Kidney (tissue), 14 donors: Measurements from ENCODE around the gene PAX3. TPM values are rescaled to one million over a fixed set of nuclear protein-coding genes. Genes with fewer than 3 reads are reported as not detected.

Experiments used
- DNase-seq, 5 donors: peaks; one replicate each; pipeline ENCODE4 v3.0.0-alpha.2; 2013 to 2020
- FAIRE-seq: peaks from 2 replicates; lab custom pipeline; 2012; peaks lifted over from hg19 to GRCh38; lab: Jason Lieb, UNC
- H3K27ac ChIP-seq, 2 donors: one replicate each; pipeline ENCODE4 v1.7.0; 2013; ENCODE audit warnings: low read depth in 2 of 2, low read length in 2 of 2, inconsistent platforms in 1 of 2
- H3K27me3 ChIP-seq: one replicate; pipeline ENCODE4 v1.7.1; 2013; ENCODE audit warnings: low read length, inconsistent platforms; ENCODE audit not compliant: control insufficient read depth, insufficient read depth
- H3K36me3 ChIP-seq, 3 donors: one replicate each; pipeline versions ENCODE4 v1.7.0 to v1.7.1; 2013; ENCODE audit warnings: low read length in 3 of 3, control low read depth in 1 of 3, inconsistent platforms in 1 of 3; ENCODE audit not compliant: insufficient read depth in 3 of 3, control insufficient read depth in 2 of 3
- H3K4me1 ChIP-seq, 3 donors: one replicate each; pipeline versions ENCODE4 v1.7.0 to v1.7.1; 2013; ENCODE audit warnings: low read length in 3 of 3, inconsistent platforms in 1 of 3, low read depth in 1 of 3; ENCODE audit not compliant: control insufficient read depth in 2 of 3, insufficient read depth in 2 of 3
- H3K4me3 ChIP-seq, 3 donors: one replicate each; pipeline versions ENCODE4 v1.7.0 to v1.8.1; 2013; ENCODE audit warnings: low read length in 3 of 3, control low read depth in 1 of 3, inconsistent platforms in 1 of 3
- H3K9ac ChIP-seq, 3 donors: one replicate each; pipeline versions ENCODE4 v1.7.0 to v1.7.1; 2013; ENCODE audit warnings: low read length in 3 of 3, control low read depth in 1 of 3, inconsistent platforms in 1 of 3
- H3K9me3 ChIP-seq, 3 donors: one replicate each; pipeline versions ENCODE4 v1.7.0 to v1.7.1; 2013; ENCODE audit warnings: low read length in 3 of 3, control low read depth in 1 of 3, inconsistent platforms in 1 of 3; ENCODE audit not compliant: control insufficient read depth in 2 of 3, insufficient read depth in 1 of 3
- CTCF ChIP-seq: IDR thresholded peaks from 3 replicates; pipeline ENCODE4 v1.5.1; 2012; ENCODE audit warnings: mild to moderate bottlenecking, moderate library complexity, borderline replicate concordance; ENCODE audit not compliant: insufficient read depth; ENCODE audit errors: extremely low read depth
- intact Hi-C: fragments of 100-400 bp; cut with DNase I; formaldehyde crosslinking; loops from one replicate; pipeline ENCODE4 v1.11.1; 2022
- polyA plus RNA-seq: library from polyadenylated mRNA; stranded (reverse); fragments of 350-450 nt; fragmentation: Illumina TruSeq; extraction: RNeasy Lipid Tissue Mini Kit (QIAGEN cat#74804); gene quantifications from one replicate; pipeline ENCODE4 v1.2.3, GENCODE V29; 2014; ENCODE audit warnings: low read depth, low replicate concordance; ENCODE audit not compliant: insufficient read depth
- total RNA-seq: library from RNA; stranded (reverse); fragmentation: NEBNext Ultra II Directional; extraction: Animal tissue kit (Norgen Biotek cat#: 25700); gene quantifications from one replicate; pipeline ENCODE4 v1.2.1, GENCODE V29; 2021
- donor health status: control.
- donor health status: control.
- donor health status: control.
- donor health status: control.
- donor health status: control.
- donor health status: DM: yes; HTN: yes; CAD: no.
- donor health status: Normal renal cell carcinoma (clear cell type).

PAX3 gene
- total and polyA plus RNA-seq, 2 donors from 2014 or later = not detected

- FAIRE-seq (no peak), DNase-seq (no peak)
- TF ChIP-seq CTCF = no peak
- Histone ChIP-seq H3K4me3 (no peak overlapping the region), H3K4me1 (no peaks in the 10 kb centered on the region), H3K36me3 (no peaks in the 10 kb centered on the region), H3K27me3 (peaks cover 19% of the 10 kb centered on the region), H3K27ac (no peak overlapping the region), H3K9ac (no peak overlapping the region), H3K9me3 (no peaks in the 10 kb centered on the region)
- intact Hi-C loops = no loop called here
Measured at GRCh38 chr2:222269132-222269531, 29.7 kb downstream of the PAX3 start.

- Histone ChIP-seq H3K9me3 (peaks cover 0 to 2% (median 0%) of the 10 kb centered on the region in 3 donors), H3K4me3 (no peak overlapping the region), H3K9ac (no peak overlapping the region), H3K27me3 (peaks cover 18% of the 10 kb centered on the region), H3K36me3 (no peaks in the 10 kb centered on the region), H3K4me1 (no peaks in the 10 kb centered on the region), H3K27ac (no peak overlapping the region)
- DNase-seq (no peak), FAIRE-seq (no peak)
- intact Hi-C loops = no loop called here
- no peak for TF ChIP-seq CTCF
Measured at GRCh38 chr2:222268311-222268990, 30.3 kb downstream of the PAX3 start.

- no peak for FAIRE-seq
- DNase-seq = no peak
- Histone ChIP-seq H3K27me3 (peaks cover 8% of the 10 kb centered on the region), H3K27ac (no peak overlapping the region), H3K9ac (no peak overlapping the region), H3K4me3 (no peak overlapping the region), H3K4me1 (no peaks in the 10 kb centered on the region), H3K9me3 (peaks cover 0 to 4% (median 0%) of the 10 kb centered on the region in 3 donors), H3K36me3 (no peaks in the 10 kb centered on the region)
- no peak for TF ChIP-seq CTCF
- intact Hi-C loops = no loop called here
Measured at GRCh38 chr2:222264791-222265320, 33.9 kb downstream of the PAX3 start.
